Mesothelial cell of epicardium (in vitro differentiated cells): Measurements from ENCODE around the gene CCN5. TPM values are rescaled to one million over a fixed set of nuclear protein-coding genes. Genes with fewer than 3 reads are reported as not detected.

ENCODE experiments used
- DNase-seq, 2 experiments: peaks; one replicate each; pipeline ENCODE4 v3.0.0; 2021; ENCODE audit warnings: low spot score in 2 of 2; ENCODE audit not compliant: unreplicated experiment in 2 of 2
- H3K27ac Mint-ChIP-seq: 2 replicates; pipeline ENCODE4 v1.8.0; 2021; ENCODE audit warnings: mixed read lengths
- H3K27me3 Mint-ChIP-seq: 2 replicates; pipeline ENCODE4 v1.8.0; 2021; ENCODE audit warnings: low read depth, mixed read lengths
- H3K36me3 Mint-ChIP-seq: 2 replicates; pipeline ENCODE4 v1.8.0; 2021; ENCODE audit warnings: mixed read lengths
- H3K4me1 Mint-ChIP-seq: 2 replicates; pipeline ENCODE4 v1.8.0; 2021; ENCODE audit warnings: mixed read lengths
- H3K4me3 Mint-ChIP-seq: 2 replicates; pipeline ENCODE4 v1.8.0; 2021; ENCODE audit warnings: mild to moderate bottlenecking, moderate library complexity, mixed read lengths
- H3K9me3 Mint-ChIP-seq: 2 replicates; pipeline ENCODE4 v1.8.0; 2021; ENCODE audit warnings: mixed read lengths
- CTCF ChIP-seq: fragments of 200-600 bp; sonication (generic); IDR thresholded peaks from one replicate; pipeline ENCODE4 v1.5.0; 2021; ENCODE audit warnings: antibody characterized with exemption; ENCODE audit not compliant: unreplicated experiment
- total RNA-seq: library from RNA; stranded (reverse); gene quantifications from 3 replicates; pipeline ENCODE4 v1.2.1, GENCODE V29; 2021

CCN5 gene
- total RNA-seq, 1 donor from 2014 or later, result not detected

GRCh38 chr20:44737116-44737515 is 21.9 kb downstream of the CCN5 start:
- no peak for TF ChIP-seq CTCF
- Mint-ChIP-seq H3K36me3 (no peaks in the 10 kb centered on the region), H3K4me3 (no peak overlapping the region), H3K4me1 (peaks cover 9% of the 10 kb centered on the region), H3K27me3 (peaks cover 10% of the 10 kb centered on the region), H3K27ac (no peak overlapping the region), H3K9me3 (peaks cover 9% of the 10 kb centered on the region)
- no peak for DNase-seq

GRCh38 chr20:44738813-44739477 is 23.8 kb downstream of the CCN5 start:
- DNase-seq, result no peak
- Mint-ChIP-seq H3K27ac (no peak overlapping the region), H3K36me3 (no peaks in the 10 kb centered on the region), H3K27me3 (peaks cover 20% of the 10 kb centered on the region), H3K9me3 (peaks cover 9% of the 10 kb centered on the region), H3K4me1 (peaks cover 9% of the 10 kb centered on the region), H3K4me3 (no peak overlapping the region)
- TF ChIP-seq CTCF, result no peak

GRCh38 chr20:44739942-44740341 is 24.8 kb downstream of the CCN5 start:
- no peaks in the 10 kb centered on the region for H3K36me3 Mint-ChIP-seq
- H3K27ac Mint-ChIP-seq, result no peak overlapping the region
- no peak for DNase-seq
- H3K9me3 Mint-ChIP-seq, result peaks cover 9% of the 10 kb centered on the region
- H3K4me1 Mint-ChIP-seq, result peaks cover 9% of the 10 kb centered on the region
- TF ChIP-seq CTCF, result no peak
- H3K4me3 Mint-ChIP-seq, result no peak overlapping the region
- peaks cover 29% of the 10 kb centered on the region for H3K27me3 Mint-ChIP-seq

- no peak for DNase-seq
- no peak for TF ChIP-seq CTCF
- Mint-ChIP-seq H3K27me3 (peaks cover 50% of the 10 kb centered on the region), H3K36me3 (no peaks in the 10 kb centered on the region), H3K4me3 (no peak overlapping the region), H3K4me1 (peaks cover 6% of the 10 kb centered on the region), H3K27ac (no peak overlapping the region), H3K9me3 (no peaks in the 10 kb centered on the region)
Observed at GRCh38 chr20:44742304-44743079, 27.3 kb downstream of the CCN5 start.

GRCh38 chr20:44743080-44743701 is 28.0 kb downstream of the CCN5 start:
- DNase-seq, result no peak
- Mint-ChIP-seq H3K36me3 (no peaks in the 10 kb centered on the region), H3K9me3 (no peaks in the 10 kb centered on the region), H3K27me3 (peaks cover 51% of the 10 kb centered on the region), H3K27ac (no peak overlapping the region), H3K4me1 (peaks cover 6% of the 10 kb centered on the region), H3K4me3 (no peak overlapping the region)
- no peak for TF ChIP-seq CTCF
